GM12878 (cell line): ENCODE measurements around the gene KLF11. TPM values are rescaled to one million over a fixed set of nuclear protein-coding genes. Genes with fewer than 3 reads are reported as not detected.

Source experiments
- ATAC-seq: fragments of 200-7000 bp; cut with Tn5 transposase; 3 replicates; pipeline ENCODE4 v1.9.1; 2020; ENCODE audit warnings: mild to moderate bottlenecking, moderate library complexity
- BruUV-seq: library from RNA; stranded (reverse); fragments of 400-500 nt; replicated peaks from 2 replicates; lab custom pipeline; 2021; lab: Mats Ljungman, UMichigan
- CTCF ChIA-PET: fragments of 300-600 bp; sonication (Branson Sonifier 250); formaldehyde crosslinking; extraction: SDS; loops from one replicate; lab custom pipeline; 2021; ENCODE audit warnings: inconsistent platforms; lab: Yijun Ruan, JAX
- POLR2A ChIA-PET: fragments of 350-600 bp; formaldehyde crosslinking; extraction: SDS; loops from one replicate; lab custom pipeline; 2021; ENCODE audit warnings: inconsistent platforms; lab: Charles Lee
- RAD21 ChIA-PET: fragments of 300-600 bp; sonication (Branson Sonifier 250); formaldehyde crosslinking; loops from one replicate; lab custom pipeline; 2023; ENCODE audit warnings: antibody characterized with exemption; ENCODE audit not compliant: unreplicated experiment; lab: Charles Lee
- SMC1A ChIA-PET: fragments of 300-600 bp; sonication (Branson Sonifier 250); formaldehyde crosslinking; loops from one replicate; lab custom pipeline; 2023; ENCODE audit not compliant: unreplicated experiment, uncharacterized antibody; lab: Charles Lee
- DNase-seq: peaks from one replicate; pipeline ENCODE4 v3.0.0-alpha.2; 2011; ENCODE audit warnings: low read depth, low spot score
- FAIRE-seq: peaks from 3 replicates; lab custom pipeline; 2011; peaks lifted over from hg19 to GRCh38; lab: Jason Lieb, UNC
- H2AFZ ChIP-seq: 2 replicates; pipeline ENCODE4 v1.6.0; 2011; ENCODE audit warnings: low read depth, low read length, control low read depth; ENCODE audit not compliant: control insufficient read depth
- H3K27ac ChIP-seq: 2 replicates; pipeline ENCODE4 v1.5.1; 2011; ENCODE audit warnings: control low read depth; ENCODE audit not compliant: control insufficient read depth, insufficient read depth
- H3K27me3 ChIP-seq, 2 experiments: replicated peaks in 1 of 2; 2 replicates each; pipeline versions ENCODE4 v1.6.0 to v1.6.1; 2011; ENCODE audit warnings: low read length in 1 of 2; ENCODE audit not compliant: control insufficient read depth in 2 of 2, insufficient read depth in 2 of 2
- H3K36me3 ChIP-seq, 2 experiments: 2 replicates each; pipeline ENCODE4 v1.5.1; 2011; ENCODE audit warnings: low read length in 1 of 2; ENCODE audit not compliant: control insufficient read depth in 2 of 2, insufficient read depth in 2 of 2
- H3K4me1 ChIP-seq: 2 replicates; pipeline ENCODE4 v1.6.1; 2011; ENCODE audit warnings: mild to moderate bottlenecking, low read length, moderate library complexity, mixed read lengths; ENCODE audit not compliant: control insufficient read depth, insufficient read depth
- H3K4me2 ChIP-seq: 2 replicates; pipeline ENCODE4 v1.6.0; 2011; ENCODE audit warnings: control low read depth; ENCODE audit not compliant: control insufficient read depth, insufficient read depth
- H3K4me3 ChIP-seq: fragments of 200-600 bp; sonication (generic); 2 replicates; pipeline ENCODE4 v1.5.1; 2016
- H3K79me2 ChIP-seq: 2 replicates; pipeline ENCODE4 v1.6.0; 2011; ENCODE audit warnings: low read length; ENCODE audit not compliant: control insufficient read depth, insufficient read depth
- H3K9ac ChIP-seq: 2 replicates; pipeline ENCODE4 v1.8.0; 2011; ENCODE audit warnings: low read length, control low read depth, mixed read lengths; ENCODE audit not compliant: control insufficient read depth, insufficient read depth
- H3K9me3 ChIP-seq: replicated peaks from 3 replicates; pipeline ENCODE4 v1.5.1; 2011; ENCODE audit warnings: mild to moderate bottlenecking, low read length; ENCODE audit not compliant: control insufficient read depth, insufficient read depth
- H4K20me1 ChIP-seq: 2 replicates; pipeline ENCODE4 v1.6.0; 2011; ENCODE audit not compliant: control insufficient read depth, insufficient read depth
- BCLAF1 ChIP-seq: fragments of 450-650 bp; IDR thresholded peaks from 2 replicates; pipeline ENCODE4 v1.6.1; 2017; ENCODE audit warnings: antibody characterized with exemption, mild to moderate bottlenecking, moderate library complexity
- CREB1 ChIP-seq: IDR thresholded peaks from 2 replicates; pipeline ENCODE4 v1.6.1; 2012; ENCODE audit warnings: low read depth, mild to moderate bottlenecking, inconsistent platforms
- ESRRA ChIP-seq: IDR thresholded peaks from 2 replicates; pipeline ENCODE4 v1.6.1; 2012; ENCODE audit warnings: mild to moderate bottlenecking, low read length, improper control_type of control experiment
- FOXM1 ChIP-seq: IDR thresholded peaks from 2 replicates; pipeline ENCODE4 v1.6.1; 2012; ENCODE audit warnings: low read depth, mild to moderate bottlenecking, inconsistent platforms, low read length, moderate library complexity
- MAX ChIP-seq: IDR thresholded peaks from 2 replicates; pipeline ENCODE4 v1.6.1; 2012; ENCODE audit warnings: low read depth, low read length, improper control_type of control experiment
- NR2C1 ChIP-seq: fragments of 450-650 bp; IDR thresholded peaks from 2 replicates; pipeline ENCODE4 v1.6.1; 2017; ENCODE audit warnings: antibody characterized with exemption, mild to moderate bottlenecking, moderate library complexity
- SIX5 ChIP-seq: IDR thresholded peaks from 2 replicates; pipeline ENCODE4 v1.6.1; 2011; ENCODE audit warnings: mild to moderate bottlenecking, low read depth, low read length, moderate library complexity; ENCODE audit not compliant: severe bottlenecking
- SMAD5 ChIP-seq: IDR thresholded peaks from 2 replicates; pipeline ENCODE4 v1.6.1; 2016; ENCODE audit warnings: antibody characterized with exemption, low read depth
- SMC3 ChIP-seq: IDR thresholded peaks from 2 replicates; pipeline ENCODE4 v1.6.1; 2011; ENCODE audit warnings: low read length, improper control_type of control experiment, borderline replicate concordance
- SPI1 ChIP-seq: IDR thresholded peaks from 2 replicates; pipeline ENCODE4 v1.6.1; 2011; ENCODE audit warnings: low read depth, mild to moderate bottlenecking, low read length, moderate library complexity, borderline replicate concordance; ENCODE audit not compliant: insufficient read depth
- TAF1 ChIP-seq: IDR thresholded peaks from 2 replicates; pipeline ENCODE4 v1.6.1; 2011; ENCODE audit warnings: mild to moderate bottlenecking, low read depth, low read length, borderline replicate concordance
- USF1 ChIP-seq: IDR thresholded peaks from 2 replicates; pipeline ENCODE4 v1.6.1; 2011; ENCODE audit warnings: borderline replicate concordance, low read depth, mild to moderate bottlenecking, moderate library complexity, mixed read lengths, low read length; ENCODE audit not compliant: insufficient read depth; ENCODE audit errors: extremely low read length
- YY1 ChIP-seq: IDR thresholded peaks from 2 replicates; pipeline ENCODE4 v1.6.1; 2011; ENCODE audit warnings: low read depth, mild to moderate bottlenecking, low read length
- ZBTB40 ChIP-seq: fragments of 450-650 bp; IDR thresholded peaks from 2 replicates; pipeline ENCODE4 v1.6.1; 2016; ENCODE audit warnings: mild to moderate bottlenecking, moderate library complexity, borderline replicate concordance
- WGBS: methylation state at CpG from one replicate; pipeline ENCODE4 v1.1.6; 2016; ENCODE audit warnings: low lambda C conversion rate; ENCODE audit not compliant: insufficient replicate concordance, insufficient coverage; ENCODE audit errors: missing lambda C conversion rate; 5-methylcytosine and 5-hydroxymethylcytosine counted together
- in situ Hi-C: fragments of 300-500 bp; cut with MboI; formaldehyde crosslinking; loops from 9 replicates; pipeline ENCODE4 v1.14.3; 2018; ENCODE audit warnings: mixed read lengths
- intact Hi-C: fragments of 100-400 bp; cut with micrococcal nuclease; formaldehyde crosslinking; loops from one replicate; pipeline ENCODE4 v1.14.2; 2022; ENCODE audit not compliant: unreplicated experiment
- polyA plus RNA-seq, 11 experiments: library from polyadenylated mRNA; depleted of rRNA in 4 of 11; unstranded in 6 of 11; stranded (reverse) in 5 of 11; fragments of >200 nt; fragmentation: Nextera tagmentation in 4 of 11; fragmentation: Illumina TruSeq in 1 of 11; extraction: Ambion mirVana in 4 of 11; extraction: Trizol in 1 of 11; gene quantifications; 1 replicate in 1 of 11; 2 replicates in 10 of 11; pipeline versions ENCODE4 v1.2.1 to v1.2.3, GENCODE V29; 2011 to 2016; ENCODE audit warnings: inconsistent platforms in 2 of 11, missing spikeins in 2 of 11, low read depth in 1 of 11
- total RNA-seq, 4 experiments: library from RNA; depleted of rRNA in 3 of 4; stranded (reverse); fragments of >200 nt in 3 of 4; fragmentation: Illumina TruSeq in 1 of 4; extraction: Trizol in 1 of 4; gene quantifications; 2 replicates each; pipeline versions ENCODE4 v1.2.1 to v1.2.3, GENCODE V29; 2013 to 2021

Gene KLF11
- total and polyA plus RNA-seq, 10 of the 15 experiments (the other 5 are each of a cell fraction or from before 2014, with no cell fraction given), result 0.03 to 0.54 (median 0.14) TPM; not detected in 1

- no peak for TF ChIP-seq YY1
- TF ChIP-seq MAX, result no peak
- TF ChIP-seq SPI1, result no peak
- TF ChIP-seq USF1, result no peak
Observed at GRCh38 chr2:10007921-10008808, 35.2 kb upstream of the KLF11 start (continued).

- Histone ChIP-seq H4K20me1 (no peaks in the 10 kb centered on the region), H3K79me2 (no peaks in the 10 kb centered on the region), H3K9ac (no peak overlapping the region), H3K36me3 (no peaks in the 10 kb centered on the region), H3K27ac (no peak overlapping the region), H2AFZ (no peak overlapping the region), H3K27me3 (no peaks in the 10 kb centered on the region), H3K4me2 (no peak overlapping the region), H3K4me3 (no peak overlapping the region), H3K9me3 (peaks cover 2% of the 10 kb centered on the region; the same call in 1 of the 3 replicates), H3K4me1 (no peaks in the 10 kb centered on the region)
- intact Hi-C loops (no loop called here), in situ Hi-C loops (no loop called here)
- BruUV-seq, result no TSS peak
- POLR2A ChIA-PET, result no interaction called here
- SMC1A ChIA-PET, result no interaction called here
- FAIRE-seq (no peak), DNase-seq (no peak), ATAC-seq (no peak)
- 48% methylated on average over 9 of the region's 9 CpGs for WGBS
- CTCF ChIA-PET, result no interaction called here
- RAD21 ChIA-PET, result no interaction called here
- no peak for TF ChIP-seq SMAD5
- no peak for TF ChIP-seq SIX5
- TF ChIP-seq ZBTB40, result no peak
- no peak for TF ChIP-seq ESRRA
- no peak for TF ChIP-seq CREB1
- TF ChIP-seq NR2C1, result no peak
- no peak for TF ChIP-seq BCLAF1
- TF ChIP-seq FOXM1, result no peak
- no peak for TF ChIP-seq TAF1
- TF ChIP-seq SMC3, result no peak
Observed at GRCh38 chr2:10008809-10009176, 34.6 kb upstream of the KLF11 start.
